Measurements from ENCODE around the gene MYO9A. TPM values are rescaled to one million over a fixed set of nuclear protein-coding genes. Genes with fewer than 3 reads are reported as not detected.
"Not testable (repeated sequence)": the region's sequence is repeated elsewhere in the genome, so short reads cannot be mapped to it uniquely, and the experiment has no call there.

The MYO9A gene
- total and polyA plus RNA-seq, 5 donors from 2014 or later = 8.3 to 32.3 (median 11.5) TPM

DNA sequence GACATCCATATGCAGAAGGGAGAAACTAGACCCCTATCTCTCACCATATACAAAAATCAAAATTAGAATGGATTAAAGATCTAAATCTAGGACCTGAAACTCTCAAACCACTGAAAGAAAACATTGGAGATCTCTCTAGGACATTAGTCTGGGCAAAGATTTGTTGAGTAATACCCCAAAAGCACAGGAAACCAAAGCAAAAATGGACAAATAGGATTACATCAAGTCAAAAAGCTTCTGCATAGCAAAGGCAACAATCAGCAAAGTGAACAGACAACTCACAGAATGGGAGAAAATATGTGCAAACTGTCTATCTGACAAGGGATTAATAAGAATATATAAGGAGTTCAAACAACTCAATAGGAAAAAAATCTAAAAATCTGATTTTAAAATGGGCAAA, 54.8 kb downstream of the MYO9A start:
- Mint-ChIP-seq H3K27ac (no peak overlapping the region), H3K36me3 (peaks cover 17% of the 10 kb centered on the region), H3K4me3 (no peak overlapping the region), H3K27me3 (no peaks in the 10 kb centered on the region), H3K9me3 (peaks cover 0 to 10% (median 4%) of the 10 kb centered on the region in 7 donors), H3K4me1 (peaks cover 5 to 21% (median 15%) of the 10 kb centered on the region in 4 donors)
- H3K36me3 ChIP-seq (ENCODE audit: control insufficient read depth, insufficient read depth, low read length) = no peaks in the 10 kb centered on the region
- ATAC-seq (ENCODE audit: low read depth in 2 of 2) = no peak
- no peak overlapping the region for H3K27ac ChIP-seq (ENCODE audit: insufficient read depth, low read length, poor library complexity, severe bottlenecking)
- no peak for DNase-seq
- H3K27me3 ChIP-seq (ENCODE audit: control insufficient read depth, insufficient read depth, low read length) = no peaks in the 10 kb centered on the region
- no peaks in the 10 kb centered on the region for H3K9me3 ChIP-seq (ENCODE audit: control insufficient read depth in 2 of 2, low read length in 2 of 2)
- no peaks in the 10 kb centered on the region for H3K4me1 ChIP-seq (ENCODE audit: control insufficient read depth, insufficient read depth, low read length, poor library complexity, severe bottlenecking)
- no peak overlapping the region for H3K4me3 ChIP-seq (ENCODE audit: low read depth, low read length)

- no peak overlapping the region for H3K27ac ChIP-seq (ENCODE audit: insufficient read depth, low read length, poor library complexity, severe bottlenecking)
- no peak for ATAC-seq (ENCODE audit: low read depth in 2 of 2)
- Mint-ChIP-seq H3K4me1 (peaks cover 5 to 26% (median 23%) of the 10 kb centered on the region in 4 donors), H3K36me3 (peaks cover 20% of the 10 kb centered on the region), H3K9me3 (peaks cover 0 to 10% (median 4%) of the 10 kb centered on the region in 7 donors), H3K27ac (peak overlapping the region in 1 of 3 donors; percentile 79), H3K4me3 (no peak overlapping the region), H3K27me3 (no peaks in the 10 kb centered on the region)
- H3K9me3 ChIP-seq (ENCODE audit: control insufficient read depth in 2 of 2, low read length in 2 of 2) = no peaks in the 10 kb centered on the region
- no peak overlapping the region for H3K4me3 ChIP-seq (ENCODE audit: low read depth, low read length)
- no peaks in the 10 kb centered on the region for H3K4me1 ChIP-seq (ENCODE audit: control insufficient read depth, insufficient read depth, low read length, poor library complexity, severe bottlenecking)
- no peak for DNase-seq
- no peaks in the 10 kb centered on the region for H3K27me3 ChIP-seq (ENCODE audit: control insufficient read depth, insufficient read depth, low read length)
- H3K36me3 ChIP-seq (ENCODE audit: control insufficient read depth, insufficient read depth, low read length) = no peaks in the 10 kb centered on the region
These were observed 55.6 kb downstream of the MYO9A start for GRCh38 chr15:72062319-72062718.

DNA sequence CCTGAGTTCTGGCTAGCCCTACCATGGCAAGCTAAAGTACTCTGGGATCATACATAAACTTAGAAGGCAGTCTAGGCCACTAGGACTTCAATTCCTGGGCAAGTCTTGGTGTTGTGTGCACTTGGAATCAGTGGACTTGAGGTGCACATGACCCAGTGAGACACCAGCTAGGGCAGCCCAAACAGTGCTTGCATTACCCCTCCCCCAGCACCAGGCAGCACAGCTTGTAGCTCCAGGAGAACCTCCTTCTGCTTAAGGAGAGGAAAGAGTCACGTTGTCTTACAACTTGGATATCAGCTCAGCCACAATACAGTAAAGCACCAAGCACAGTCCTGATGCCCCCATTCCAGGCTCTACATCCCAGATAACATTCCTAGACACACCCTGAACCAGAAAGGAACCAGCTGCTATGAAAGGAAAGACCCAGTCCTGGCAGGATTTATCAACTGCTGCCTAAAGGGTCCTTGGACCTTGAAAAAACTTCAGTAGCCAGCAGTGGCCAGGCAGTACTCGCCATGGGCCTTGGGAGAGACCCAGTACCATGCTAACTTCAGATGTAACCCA, 57.2 kb downstream of the MYO9A start:
- H3K4me3 Mint-ChIP-seq = no peak overlapping the region
- Histone ChIP-seq H3K4me3 (ENCODE audit: low read depth, low read length) (no peak overlapping the region), H3K27ac (ENCODE audit: insufficient read depth, low read length, poor library complexity, severe bottlenecking) (no peak overlapping the region), H3K36me3 (ENCODE audit: control insufficient read depth, insufficient read depth, low read length) (no peaks in the 10 kb centered on the region), H3K9me3 (ENCODE audit: control insufficient read depth in 2 of 2, low read length in 2 of 2) (no peaks in the 10 kb centered on the region), H3K27me3 (ENCODE audit: control insufficient read depth, insufficient read depth, low read length) (no peaks in the 10 kb centered on the region), H3K4me1 (ENCODE audit: control insufficient read depth, insufficient read depth, low read length, poor library complexity, severe bottlenecking) (no peaks in the 10 kb centered on the region)
- no peak overlapping the region for H3K27ac Mint-ChIP-seq
- H3K9me3 Mint-ChIP-seq = peaks cover 0 to 10% (median 4%) of the 10 kb centered on the region in 7 donors
- H3K4me1 Mint-ChIP-seq = peaks cover 5 to 25% (median 23%) of the 10 kb centered on the region in 4 donors
- ATAC-seq (ENCODE audit: low read depth in 2 of 2) (no peak), DNase-seq (no peak)
- H3K27me3 Mint-ChIP-seq = no peaks in the 10 kb centered on the region
- peaks cover 26% of the 10 kb centered on the region for H3K36me3 Mint-ChIP-seq

DNA sequence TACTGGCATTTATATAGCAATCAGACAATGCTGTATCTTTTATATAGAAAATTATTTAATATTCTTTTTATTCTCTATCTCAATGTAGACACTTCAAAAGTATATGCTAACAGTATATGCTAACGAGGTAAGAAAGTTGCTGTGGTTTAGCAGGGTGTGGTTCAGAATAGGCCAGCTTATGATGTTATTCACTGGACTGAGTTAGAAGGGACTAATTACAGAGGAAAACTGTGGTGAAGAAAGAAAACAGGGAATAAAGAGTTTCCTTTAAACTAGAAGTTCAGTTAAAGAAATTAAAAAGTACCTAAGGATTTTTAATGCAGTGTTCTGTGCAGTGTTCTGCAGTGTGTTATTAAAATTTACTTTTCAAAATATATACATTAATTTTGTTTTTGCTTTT, 59.4 kb downstream of the MYO9A start:
- Histone ChIP-seq H3K27ac (ENCODE audit: insufficient read depth, low read length, poor library complexity, severe bottlenecking) (no peak overlapping the region), H3K27me3 (ENCODE audit: control insufficient read depth, insufficient read depth, low read length) (no peaks in the 10 kb centered on the region), H3K9me3 (ENCODE audit: control insufficient read depth in 2 of 2, low read length in 2 of 2) (no peaks in the 10 kb centered on the region), H3K4me1 (ENCODE audit: control insufficient read depth, insufficient read depth, low read length, poor library complexity, severe bottlenecking) (no peaks in the 10 kb centered on the region), H3K4me3 (ENCODE audit: low read depth, low read length) (no peak overlapping the region), H3K36me3 (ENCODE audit: control insufficient read depth, insufficient read depth, low read length) (no peaks in the 10 kb centered on the region)
- H3K9me3 Mint-ChIP-seq = peaks cover 0 to 7% (median 4%) of the 10 kb centered on the region in 7 donors
- H3K4me3 Mint-ChIP-seq = no peak overlapping the region
- no peaks in the 10 kb centered on the region for H3K27me3 Mint-ChIP-seq
- no peak for ATAC-seq (ENCODE audit: low read depth in 2 of 2)
- H3K27ac Mint-ChIP-seq = peak overlapping the region in 1 of 3 donors; percentile 48
- no peak for DNase-seq
- H3K4me1 Mint-ChIP-seq = peaks cover 0 to 34% (median 25%) of the 10 kb centered on the region in 4 donors
- H3K36me3 Mint-ChIP-seq = peaks cover 22% of the 10 kb centered on the region

GRCh38 chr15:72057548-72058091, 60.3 kb downstream of the MYO9A start:
- no peak overlapping the region for H3K27ac Mint-ChIP-seq

GRCh38 chr15:72056217-72056616, 61.7 kb downstream of the MYO9A start:
- Mint-ChIP-seq H3K4me1 (peaks cover 0 to 30% (median 22%) of the 10 kb centered on the region in 4 donors), H3K27ac (peak overlapping the region in 1 of 3 donors; percentile 58), H3K36me3 (peaks cover 17% of the 10 kb centered on the region)
- not testable (repeated sequence) for H3K4me3 Mint-ChIP-seq; H3K4me3 ChIP-seq (ENCODE audit: low read depth, low read length); H3K27me3 Mint-ChIP-seq; H3K9me3 Mint-ChIP-seq; H3K27ac ChIP-seq (ENCODE audit: insufficient read depth, low read length, poor library complexity, severe bottlenecking); H3K36me3 ChIP-seq (ENCODE audit: control insufficient read depth, insufficient read depth, low read length); H3K9me3 ChIP-seq (ENCODE audit: control insufficient read depth in 2 of 2, low read length in 2 of 2); H3K27me3 ChIP-seq (ENCODE audit: control insufficient read depth, insufficient read depth, low read length); DNase-seq; H3K4me1 ChIP-seq (ENCODE audit: control insufficient read depth, insufficient read depth, low read length, poor library complexity, severe bottlenecking); ATAC-seq (ENCODE audit: low read depth in 2 of 2)

More at GRCh38 chr15:72057548-72058091, 60.3 kb downstream of the MYO9A start:
- Mint-ChIP-seq H3K9me3 (peaks cover 0 to 7% (median 4%) of the 10 kb centered on the region in 7 donors), H3K4me1 (peaks cover 0 to 30% (median 25%) of the 10 kb centered on the region in 4 donors), H3K4me3 (no peak overlapping the region), H3K27me3 (no peaks in the 10 kb centered on the region), H3K36me3 (peaks cover 26% of the 10 kb centered on the region)
- Histone ChIP-seq H3K36me3 (ENCODE audit: control insufficient read depth, insufficient read depth, low read length) (no peaks in the 10 kb centered on the region), H3K4me3 (ENCODE audit: low read depth, low read length) (no peak overlapping the region), H3K27me3 (ENCODE audit: control insufficient read depth, insufficient read depth, low read length) (no peaks in the 10 kb centered on the region), H3K27ac (ENCODE audit: insufficient read depth, low read length, poor library complexity, severe bottlenecking) (no peak overlapping the region), H3K9me3 (ENCODE audit: control insufficient read depth in 2 of 2, low read length in 2 of 2) (no peaks in the 10 kb centered on the region), H3K4me1 (ENCODE audit: control insufficient read depth, insufficient read depth, low read length, poor library complexity, severe bottlenecking) (no peaks in the 10 kb centered on the region)
- no peak for ATAC-seq (ENCODE audit: low read depth in 2 of 2)
- no peak for DNase-seq

DNA sequence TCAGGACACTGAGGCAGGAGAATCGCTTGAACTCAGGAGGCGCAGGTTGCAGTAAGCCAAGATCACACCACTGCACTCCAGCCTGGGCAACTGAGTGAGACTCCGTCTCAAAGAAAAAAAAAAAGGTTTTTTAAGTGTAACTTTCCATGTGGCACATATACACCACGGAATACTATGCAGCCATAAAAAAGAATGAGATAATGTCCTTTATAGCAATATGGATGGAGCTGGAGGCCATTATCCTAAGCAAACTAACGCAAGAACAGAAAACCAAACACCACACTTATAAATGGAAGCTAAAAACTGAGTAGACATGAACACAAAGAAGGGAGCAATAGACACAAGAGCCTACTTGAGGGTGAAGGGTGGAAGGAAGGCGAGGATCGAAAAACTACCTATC, 64.7 kb downstream of the MYO9A start:
- H3K36me3 ChIP-seq (ENCODE audit: control insufficient read depth, insufficient read depth, low read length); H3K9me3 ChIP-seq (ENCODE audit: control insufficient read depth in 2 of 2, low read length in 2 of 2); H3K27ac ChIP-seq (ENCODE audit: insufficient read depth, low read length, poor library complexity, severe bottlenecking); DNase-seq; H3K4me3 Mint-ChIP-seq; H3K9me3 Mint-ChIP-seq; H3K4me3 ChIP-seq (ENCODE audit: low read depth, low read length); H3K4me1 ChIP-seq (ENCODE audit: control insufficient read depth, insufficient read depth, low read length, poor library complexity, severe bottlenecking); H3K27me3 ChIP-seq (ENCODE audit: control insufficient read depth, insufficient read depth, low read length); ATAC-seq (ENCODE audit: low read depth in 2 of 2); H3K27ac Mint-ChIP-seq; H3K27me3 Mint-ChIP-seq: not testable (repeated sequence)
- H3K4me1 Mint-ChIP-seq = peaks cover 0 to 36% (median 19%) of the 10 kb centered on the region in 4 donors
- peaks cover 12% of the 10 kb centered on the region for H3K36me3 Mint-ChIP-seq

- DNase-seq (no peak), ATAC-seq (ENCODE audit: low read depth in 2 of 2) (no peak)
- no peaks in the 10 kb centered on the region for H3K27me3 ChIP-seq (ENCODE audit: control insufficient read depth, insufficient read depth, low read length)
- Mint-ChIP-seq H3K9me3 (no peaks in the 10 kb centered on the region), H3K36me3 (peaks cover 16% of the 10 kb centered on the region), H3K27ac (no peak overlapping the region), H3K27me3 (no peaks in the 10 kb centered on the region), H3K4me3 (no peak overlapping the region), H3K4me1 (peaks cover 6 to 36% (median 12%) of the 10 kb centered on the region in 4 donors)
- H3K27ac ChIP-seq (ENCODE audit: insufficient read depth, low read length, poor library complexity, severe bottlenecking) = no peak overlapping the region
- H3K4me1 ChIP-seq (ENCODE audit: control insufficient read depth, insufficient read depth, low read length, poor library complexity, severe bottlenecking) = no peaks in the 10 kb centered on the region
- H3K36me3 ChIP-seq (ENCODE audit: control insufficient read depth, insufficient read depth, low read length) = peaks cover 6% of the 10 kb centered on the region
- no peaks in the 10 kb centered on the region for H3K9me3 ChIP-seq (ENCODE audit: control insufficient read depth in 2 of 2, low read length in 2 of 2)
- no peak overlapping the region for H3K4me3 ChIP-seq (ENCODE audit: low read depth, low read length)
These were observed 67.2 kb downstream of the MYO9A start for GRCh38 chr15:72050700-72051099.
